GM12878 (cell line): ENCODE measurements around the gene ZDHHC3. TPM values are rescaled to one million over a fixed set of nuclear protein-coding genes. Genes with fewer than 3 reads are reported as not detected.

Experiments used
- ATAC-seq: fragments of 200-7000 bp; cut with Tn5 transposase; 3 replicates; pipeline ENCODE4 v1.9.1; 2020; ENCODE audit warnings: mild to moderate bottlenecking, moderate library complexity
- BruUV-seq: library from RNA; stranded (reverse); fragments of 400-500 nt; replicated peaks from 2 replicates; lab custom pipeline; 2021; lab: Mats Ljungman, UMichigan
- CTCF ChIA-PET: fragments of 300-600 bp; sonication (Branson Sonifier 250); formaldehyde crosslinking; extraction: SDS; loops from one replicate; lab custom pipeline; 2021; ENCODE audit warnings: inconsistent platforms; lab: Yijun Ruan, JAX
- POLR2A ChIA-PET: fragments of 350-600 bp; formaldehyde crosslinking; extraction: SDS; loops from one replicate; lab custom pipeline; 2021; ENCODE audit warnings: inconsistent platforms; lab: Charles Lee
- RAD21 ChIA-PET: fragments of 300-600 bp; sonication (Branson Sonifier 250); formaldehyde crosslinking; loops from one replicate; lab custom pipeline; 2023; ENCODE audit warnings: antibody characterized with exemption; ENCODE audit not compliant: unreplicated experiment; lab: Charles Lee
- SMC1A ChIA-PET: fragments of 300-600 bp; sonication (Branson Sonifier 250); formaldehyde crosslinking; loops from one replicate; lab custom pipeline; 2023; ENCODE audit not compliant: unreplicated experiment, uncharacterized antibody; lab: Charles Lee
- DNase-seq: peaks from one replicate; pipeline ENCODE4 v3.0.0-alpha.2; 2011; ENCODE audit warnings: low read depth, low spot score
- FAIRE-seq: peaks from 3 replicates; lab custom pipeline; 2011; peaks lifted over from hg19 to GRCh38; lab: Jason Lieb, UNC
- H2AFZ ChIP-seq: 2 replicates; pipeline ENCODE4 v1.6.0; 2011; ENCODE audit warnings: low read depth, low read length, control low read depth; ENCODE audit not compliant: control insufficient read depth
- H3K27ac ChIP-seq: 2 replicates; pipeline ENCODE4 v1.5.1; 2011; ENCODE audit warnings: control low read depth; ENCODE audit not compliant: control insufficient read depth, insufficient read depth
- H3K27me3 ChIP-seq, 2 experiments: replicated peaks in 1 of 2; 2 replicates each; pipeline versions ENCODE4 v1.6.0 to v1.6.1; 2011; ENCODE audit warnings: low read length in 1 of 2; ENCODE audit not compliant: control insufficient read depth in 2 of 2, insufficient read depth in 2 of 2
- H3K36me3 ChIP-seq, 2 experiments: 2 replicates each; pipeline ENCODE4 v1.5.1; 2011; ENCODE audit warnings: low read length in 1 of 2; ENCODE audit not compliant: control insufficient read depth in 2 of 2, insufficient read depth in 2 of 2
- H3K4me1 ChIP-seq: 2 replicates; pipeline ENCODE4 v1.6.1; 2011; ENCODE audit warnings: mild to moderate bottlenecking, low read length, moderate library complexity, mixed read lengths; ENCODE audit not compliant: control insufficient read depth, insufficient read depth
- H3K4me2 ChIP-seq: 2 replicates; pipeline ENCODE4 v1.6.0; 2011; ENCODE audit warnings: control low read depth; ENCODE audit not compliant: control insufficient read depth, insufficient read depth
- H3K4me3 ChIP-seq: fragments of 200-600 bp; sonication (generic); 2 replicates; pipeline ENCODE4 v1.5.1; 2016
- H3K79me2 ChIP-seq: 2 replicates; pipeline ENCODE4 v1.6.0; 2011; ENCODE audit warnings: low read length; ENCODE audit not compliant: control insufficient read depth, insufficient read depth
- H3K9ac ChIP-seq: 2 replicates; pipeline ENCODE4 v1.8.0; 2011; ENCODE audit warnings: low read length, control low read depth, mixed read lengths; ENCODE audit not compliant: control insufficient read depth, insufficient read depth
- H3K9me3 ChIP-seq: replicated peaks from 3 replicates; pipeline ENCODE4 v1.5.1; 2011; ENCODE audit warnings: mild to moderate bottlenecking, low read length; ENCODE audit not compliant: control insufficient read depth, insufficient read depth
- H4K20me1 ChIP-seq: 2 replicates; pipeline ENCODE4 v1.6.0; 2011; ENCODE audit not compliant: control insufficient read depth, insufficient read depth
- E2F8 ChIP-seq: fragments of 450-650 bp; IDR thresholded peaks from 2 replicates; pipeline ENCODE4 v1.6.1; 2018; ENCODE audit warnings: mild to moderate bottlenecking, low read depth, moderate library complexity; ENCODE audit not compliant: partially characterized antibody
- ESRRA ChIP-seq: IDR thresholded peaks from 2 replicates; pipeline ENCODE4 v1.6.1; 2012; ENCODE audit warnings: mild to moderate bottlenecking, low read length, improper control_type of control experiment
- FOS ChIP-seq: IDR thresholded peaks from 3 replicates; pipeline ENCODE4 v1.6.1; 2011; ENCODE audit warnings: borderline replicate concordance; ENCODE audit not compliant: insufficient read length; ENCODE audit errors: extremely low read depth
- HCFC1 ChIP-seq: fragments of 150-350 bp; IDR thresholded peaks from 2 replicates; pipeline ENCODE4 v1.6.1; 2014; ENCODE audit warnings: low read length
- IKZF1 ChIP-seq: fragments of 450-650 bp; conservative IDR thresholded peaks from 2 replicates; pipeline ENCODE4 v1.6.1; 2017; ENCODE audit warnings: antibody characterized with exemption, mild to moderate bottlenecking
- MTA2 ChIP-seq: fragments of 450-650 bp; IDR thresholded peaks from 2 replicates; pipeline ENCODE4 v1.6.1; 2016; ENCODE audit warnings: low read depth, mild to moderate bottlenecking, moderate library complexity
- NR2C1 ChIP-seq: fragments of 450-650 bp; IDR thresholded peaks from 2 replicates; pipeline ENCODE4 v1.6.1; 2017; ENCODE audit warnings: antibody characterized with exemption, mild to moderate bottlenecking, moderate library complexity
- RELA ChIP-seq: fragments of 450-650 bp; IDR thresholded peaks from 2 replicates; pipeline ENCODE4 v1.8.0; 2014; ENCODE audit warnings: borderline replicate concordance; ENCODE audit not compliant: partially characterized antibody
- RELB ChIP-seq: fragments of 450-650 bp; IDR thresholded peaks from 2 replicates; pipeline ENCODE4 v1.6.1; 2017; ENCODE audit warnings: low read depth, mild to moderate bottlenecking, moderate library complexity
- RFX5 ChIP-seq: IDR thresholded peaks from 2 replicates; pipeline ENCODE4 v1.6.1; 2011; ENCODE audit warnings: low read depth, low read length, improper control_type of control experiment
- SMC3 ChIP-seq: IDR thresholded peaks from 2 replicates; pipeline ENCODE4 v1.6.1; 2011; ENCODE audit warnings: low read length, improper control_type of control experiment, borderline replicate concordance
- SREBF1 ChIP-seq: IDR thresholded peaks from 2 replicates; pipeline ENCODE4 v1.6.1; 2012; ENCODE audit warnings: mild to moderate bottlenecking, low read length
- TBL1XR1 ChIP-seq: IDR thresholded peaks from 2 replicates; pipeline ENCODE4 v1.6.1; 2012; ENCODE audit warnings: low read depth, low read length, improper control_type of control experiment
- ZNF384 ChIP-seq: IDR thresholded peaks from 2 replicates; pipeline ENCODE4 v1.6.1; 2012; ENCODE audit warnings: low read depth, mild to moderate bottlenecking, low read length, improper control_type of control experiment, borderline replicate concordance
- WGBS: methylation state at CpG from one replicate; pipeline ENCODE4 v1.1.6; 2016; ENCODE audit warnings: low lambda C conversion rate; ENCODE audit not compliant: insufficient replicate concordance, insufficient coverage; ENCODE audit errors: missing lambda C conversion rate; 5-methylcytosine and 5-hydroxymethylcytosine counted together
- in situ Hi-C: fragments of 300-500 bp; cut with MboI; formaldehyde crosslinking; loops from 9 replicates; pipeline ENCODE4 v1.14.3; 2018; ENCODE audit warnings: mixed read lengths
- intact Hi-C: fragments of 100-400 bp; cut with micrococcal nuclease; formaldehyde crosslinking; loops from one replicate; pipeline ENCODE4 v1.14.2; 2022; ENCODE audit not compliant: unreplicated experiment
- polyA plus RNA-seq, 11 experiments: library from polyadenylated mRNA; depleted of rRNA in 4 of 11; unstranded in 6 of 11; stranded (reverse) in 5 of 11; fragments of >200 nt; fragmentation: Nextera tagmentation in 4 of 11; fragmentation: Illumina TruSeq in 1 of 11; extraction: Ambion mirVana in 4 of 11; extraction: Trizol in 1 of 11; gene quantifications; 1 replicate in 1 of 11; 2 replicates in 10 of 11; pipeline versions ENCODE4 v1.2.1 to v1.2.3, GENCODE V29; 2011 to 2016; ENCODE audit warnings: inconsistent platforms in 2 of 11, missing spikeins in 2 of 11, low read depth in 1 of 11
- total RNA-seq, 4 experiments: library from RNA; depleted of rRNA in 3 of 4; stranded (reverse); fragments of >200 nt in 3 of 4; fragmentation: Illumina TruSeq in 1 of 4; extraction: Trizol in 1 of 4; gene quantifications; 2 replicates each; pipeline versions ENCODE4 v1.2.1 to v1.2.3, GENCODE V29; 2013 to 2021

ZDHHC3 gene
- total and polyA plus RNA-seq, 10 of the 15 experiments (the other 5 are each of a cell fraction or from before 2014, with no cell fraction given), result 6.8 to 79.1 (median 40.8) TPM

GRCh38 chr3:45010811-45011333, 34.9 kb upstream of the ZDHHC3 start:
- Histone ChIP-seq H3K4me1 (peaks cover 15% of the 10 kb centered on the region), H2AFZ (no peak overlapping the region), H3K4me3 (no peak overlapping the region), H3K36me3 (peaks cover 6 to 31% of the 10 kb centered on the region in 2 experiments), H4K20me1 (no peaks in the 10 kb centered on the region), H3K9ac (no peak overlapping the region), H3K4me2 (no peak overlapping the region), H3K79me2 (no peaks in the 10 kb centered on the region), H3K27ac (no peak overlapping the region), H3K27me3 (no peaks in the 10 kb centered on the region), H3K9me3 (no peaks in the 10 kb centered on the region)
- DNase-seq (no peak), FAIRE-seq (no peak), ATAC-seq (no peak)
- in situ Hi-C loops (no loop called here), intact Hi-C loops (no loop called here)
- ChIA-PET CTCF (interaction anchor here (0.8 to 1.4 kb wide), 3 partner anchors 12 to 95 kb away, joined by 3 to 6 read pairs (median 3); no protein-coding TSS in a partner anchor), POLR2A (interaction anchor here (1.4 kb wide), 1 partner anchor 12 kb away, joined by 3 read pairs; no protein-coding TSS in a partner anchor), RAD21 (interaction anchor here (1.3 kb wide), 1 partner anchor 17 kb away, joined by 5 read pairs; no protein-coding TSS in a partner anchor), SMC1A (interaction anchor here (0.7 to 1.6 kb wide), 3 partner anchors 15 to 24 kb away, joined by 3 to 6 read pairs (median 3); no protein-coding TSS in a partner anchor)
- no TSS peak for BruUV-seq
- TF ChIP-seq NR2C1 (no peak), RELB (no peak), TBL1XR1 (no peak), FOS (no peak)
- 78% methylated on average over 3 of the region's 3 CpGs for WGBS

- 95% methylated on average over 1 of the region's 1 CpG for WGBS
- Histone ChIP-seq H3K4me1 (peaks cover 15% of the 10 kb centered on the region), H3K27ac (no peak overlapping the region), H3K4me2 (no peak overlapping the region), H3K79me2 (no peaks in the 10 kb centered on the region), H3K9me3 (no peaks in the 10 kb centered on the region), H3K9ac (no peak overlapping the region), H3K27me3 (no peaks in the 10 kb centered on the region), H4K20me1 (no peaks in the 10 kb centered on the region), H3K36me3 (peaks cover 6 to 34% of the 10 kb centered on the region in 2 experiments), H2AFZ (no peak overlapping the region), H3K4me3 (no peak overlapping the region)
- SMC1A ChIA-PET, result no interaction called here
- CTCF ChIA-PET, result interaction anchor here (0.7 kb wide), 1 partner anchor 651 kb away, joined by 3 read pairs; no protein-coding TSS in a partner anchor
- no peak for ATAC-seq
- intact Hi-C loops (no loop called here), in situ Hi-C loops (no loop called here)
- no TSS peak for BruUV-seq
- POLR2A ChIA-PET, result interaction anchor here (1.1 kb wide), 1 partner anchor 12 kb away, joined by 4 read pairs; no protein-coding TSS in a partner anchor
- DNase-seq, result no peak
- FAIRE-seq, result no peak
- RAD21 ChIA-PET, result no interaction called here
- TF ChIP-seq MTA2, result no peak
- TF ChIP-seq ESRRA, result no peak
- no peak for TF ChIP-seq IKZF1
- TF ChIP-seq SMC3, result no peak
- no peak for TF ChIP-seq HCFC1
- no peak for TF ChIP-seq RFX5
- TF ChIP-seq E2F8, result no peak
- TF ChIP-seq SREBF1, result no peak
- no peak for TF ChIP-seq RELA
- TF ChIP-seq ZNF384, result no peak
These were observed 33.9 kb upstream of the ZDHHC3 start for GRCh38 chr3:45009868-45010267.
